ENCODE data around the gene TSPAN18. TPM values are rescaled to one million over a fixed set of nuclear protein-coding genes. Genes with fewer than 3 reads are reported as not detected.

TSPAN18 gene
- total and polyA plus RNA-seq, 2 donors: 32.2 to 36.9 TPM

DNA sequence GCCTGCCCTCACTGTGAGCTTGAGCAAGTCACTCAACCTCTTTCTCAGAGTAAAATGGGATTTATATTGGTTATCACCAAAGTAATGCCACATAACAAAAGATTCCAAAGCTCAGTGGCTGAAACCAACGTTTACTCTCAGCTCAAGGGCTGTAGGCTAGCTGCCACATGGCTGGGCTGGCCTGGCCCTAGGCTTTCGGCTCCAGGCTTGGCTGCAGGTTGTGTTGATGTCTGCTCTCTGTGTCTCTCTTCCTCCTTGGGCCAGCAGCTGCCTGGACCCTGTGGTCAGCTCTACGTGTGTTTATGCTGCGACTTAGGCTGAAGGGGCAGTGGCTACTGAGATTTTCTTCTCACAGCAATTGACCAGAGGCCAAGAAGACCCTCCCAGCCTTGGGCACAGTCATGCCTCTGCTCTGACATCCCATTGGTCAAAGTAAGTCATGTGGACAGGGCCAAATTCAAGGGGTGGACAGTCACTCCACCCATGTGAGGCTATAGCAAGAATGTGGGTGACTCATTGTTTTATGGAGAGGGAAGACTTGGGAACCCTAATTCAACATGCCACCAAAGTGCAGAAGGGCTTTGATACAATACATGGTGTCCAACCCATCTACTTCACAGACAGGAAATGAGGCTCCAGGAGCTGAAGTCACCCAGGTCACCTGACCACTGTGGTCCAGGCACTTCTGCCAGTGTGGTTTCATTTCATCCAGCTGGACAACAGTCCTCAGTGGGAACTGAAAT is 90.6 kb downstream of the TSPAN18 start:
- Histone ChIP-seq H3K4me1 (ENCODE audit: insufficient read depth) (no peaks in the 10 kb centered on the region), H3K27ac (ENCODE audit: low read depth) (no peak overlapping the region)

DNA sequence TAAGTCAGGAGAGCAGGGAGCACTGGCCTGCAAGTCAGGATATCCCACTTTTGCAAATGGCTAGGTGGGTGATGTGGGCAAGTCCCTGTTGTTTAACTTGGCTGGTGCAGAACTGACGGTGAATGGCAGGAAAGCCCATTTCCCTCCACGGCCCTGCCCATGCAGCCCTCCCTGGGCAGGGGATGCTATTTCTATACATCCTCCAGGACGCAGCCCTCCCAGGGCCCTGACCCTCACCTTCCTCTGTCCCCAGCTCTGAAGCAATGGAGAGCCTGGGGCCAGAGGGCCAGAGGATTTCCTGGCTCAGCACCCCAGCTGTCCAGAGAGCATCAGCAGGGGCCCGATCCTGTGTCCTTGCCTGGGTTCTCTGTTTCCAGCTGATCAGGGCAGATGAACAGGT is 91.3 kb downstream of the TSPAN18 start:
- Histone ChIP-seq H3K27ac (ENCODE audit: low read depth) (no peak overlapping the region), H3K4me1 (ENCODE audit: insufficient read depth) (no peaks in the 10 kb centered on the region), H3K4me3 (ENCODE audit: low read depth, low read length) (no peak overlapping the region), H3K36me3 (ENCODE audit: insufficient read depth) (no peaks in the 10 kb centered on the region)
- 80% methylated on average over 4 of the region's 4 CpGs for WGBS
- DNase-seq (ENCODE audit: extremely low spot score): no peak

More for the DNA sequence above, 90.6 kb downstream of the TSPAN18 start:
- H3K4me3 ChIP-seq (ENCODE audit: low read depth, low read length): no peak overlapping the region
- WGBS: 63% methylated on average over 4 of the region's 4 CpGs
- no peaks in the 10 kb centered on the region for H3K36me3 ChIP-seq (ENCODE audit: insufficient read depth)
- no peak for DNase-seq (ENCODE audit: extremely low spot score)

- 83% methylated on average over 8 of the region's 8 CpGs for WGBS
- no peak overlapping the region for H3K4me3 ChIP-seq (ENCODE audit: low read depth, low read length)
- no peak for DNase-seq (ENCODE audit: extremely low spot score)
- no peak overlapping the region for H3K27ac ChIP-seq (ENCODE audit: low read depth)
- H3K36me3 ChIP-seq (ENCODE audit: insufficient read depth): no peaks in the 10 kb centered on the region
- no peaks in the 10 kb centered on the region for H3K4me1 ChIP-seq (ENCODE audit: insufficient read depth)
These were observed 92.6 kb downstream of the TSPAN18 start for GRCh38 chr11:44819346-44819745.

DNA sequence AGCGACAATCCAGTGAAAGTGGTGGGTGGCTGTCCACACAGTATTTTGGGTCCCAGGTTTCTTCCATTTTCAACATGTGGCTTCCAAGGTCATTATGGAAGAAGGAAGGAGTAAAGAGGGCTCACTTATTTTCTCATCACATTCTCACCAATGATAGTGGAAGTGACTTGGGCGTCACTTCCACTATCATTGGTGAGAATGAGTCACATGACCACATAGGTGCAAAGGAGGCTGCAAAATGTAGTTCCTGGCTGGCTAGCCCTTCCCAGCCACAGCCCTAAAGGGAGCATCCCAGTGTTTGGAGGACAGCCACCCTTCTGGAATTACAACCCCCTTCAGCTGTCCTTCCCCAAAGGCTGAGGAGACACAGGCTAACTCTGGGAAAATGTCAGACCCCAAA is 95.6 kb downstream of the TSPAN18 start:
- DNase-seq (ENCODE audit: extremely low spot score): no peak
- no peak overlapping the region for H3K27ac ChIP-seq (ENCODE audit: low read depth)
- H3K4me1 ChIP-seq (ENCODE audit: insufficient read depth): no peaks in the 10 kb centered on the region
- H3K4me3 ChIP-seq (ENCODE audit: low read depth, low read length): no peak overlapping the region
- no peaks in the 10 kb centered on the region for H3K36me3 ChIP-seq (ENCODE audit: insufficient read depth)
- WGBS: 72% methylated on average over 2 of the region's 2 CpGs

- Histone ChIP-seq H3K27ac (ENCODE audit: low read depth) (no peak overlapping the region), H3K36me3 (ENCODE audit: insufficient read depth) (no peaks in the 10 kb centered on the region), H3K4me1 (ENCODE audit: insufficient read depth) (no peaks in the 10 kb centered on the region), H3K4me3 (ENCODE audit: low read depth, low read length) (no peak overlapping the region)
- 86% methylated on average over 9 of the region's 9 CpGs for WGBS
- no peak for DNase-seq (ENCODE audit: extremely low spot score)
These were observed 96.2 kb downstream of the TSPAN18 start for GRCh38 chr11:44823006-44823405.

GRCh38 chr11:44823868-44824267 is 97.1 kb downstream of the TSPAN18 start:
- no peak overlapping the region for H3K4me3 ChIP-seq (ENCODE audit: low read depth, low read length)
- H3K4me1 ChIP-seq (ENCODE audit: insufficient read depth): no peaks in the 10 kb centered on the region
- 76% methylated on average over 9 of the region's 9 CpGs for WGBS
- H3K27ac ChIP-seq (ENCODE audit: low read depth): no peak overlapping the region
- H3K36me3 ChIP-seq (ENCODE audit: insufficient read depth): no peaks in the 10 kb centered on the region
- DNase-seq (ENCODE audit: extremely low spot score): no peak

- no peaks in the 10 kb centered on the region for H3K4me1 ChIP-seq (ENCODE audit: insufficient read depth)
- H3K36me3 ChIP-seq (ENCODE audit: insufficient read depth): no peaks in the 10 kb centered on the region
- no peak overlapping the region for H3K4me3 ChIP-seq (ENCODE audit: low read depth, low read length)
- no peak for DNase-seq (ENCODE audit: extremely low spot score)
- no peak overlapping the region for H3K27ac ChIP-seq (ENCODE audit: low read depth)
- WGBS: 57% methylated on average over 5 of the region's 5 CpGs
These were observed 97.5 kb downstream of the TSPAN18 start for GRCh38 chr11:44824300-44824704.

DNA sequence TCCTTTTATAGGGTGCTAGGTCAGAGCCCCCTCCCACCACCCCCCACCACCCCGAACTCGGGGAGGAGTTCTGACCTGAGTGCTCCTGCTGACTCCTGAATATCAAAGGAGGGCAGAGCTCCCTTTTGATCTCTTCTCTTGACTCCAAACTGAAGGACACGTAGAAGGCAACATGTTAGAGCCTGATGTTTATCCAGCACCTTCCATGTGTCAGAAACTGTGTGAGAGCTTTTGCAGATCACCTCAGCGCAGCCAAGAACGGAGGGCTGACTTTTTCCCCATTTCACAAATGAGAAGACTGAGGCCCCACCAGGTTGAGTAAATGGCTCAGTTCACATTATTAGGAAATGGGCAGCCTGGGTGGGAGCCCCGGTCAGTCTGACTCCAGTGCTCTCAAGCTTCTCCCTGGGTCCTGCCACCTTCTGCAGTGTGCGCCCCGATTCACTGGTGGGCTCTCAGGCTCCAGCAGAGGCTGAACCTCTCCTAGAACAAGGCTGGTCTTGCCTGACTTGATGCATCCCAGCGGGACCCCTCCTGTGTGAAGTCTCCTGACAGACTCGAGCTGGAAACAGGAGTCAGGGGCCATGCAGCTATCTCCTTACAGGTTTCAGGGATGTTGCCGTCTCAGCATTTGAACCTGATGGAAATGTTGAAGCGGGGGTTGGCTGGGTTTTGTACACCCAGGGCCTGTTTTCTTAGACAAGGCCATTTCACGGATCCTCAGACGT is 98.5 kb downstream of the TSPAN18 start:
- Histone ChIP-seq H3K36me3 (ENCODE audit: insufficient read depth) (no peaks in the 10 kb centered on the region), H3K4me3 (ENCODE audit: low read depth, low read length) (no peak overlapping the region), H3K27ac (ENCODE audit: low read depth) (no peak overlapping the region), H3K4me1 (ENCODE audit: insufficient read depth) (no peaks in the 10 kb centered on the region)
- DNase-seq (ENCODE audit: extremely low spot score): no peak
- WGBS: 77% methylated on average over 14 of the region's 14 CpGs

- WGBS: 83% methylated on average over 7 of the region's 7 CpGs
These were observed 100.3 kb downstream of the TSPAN18 start for GRCh38 chr11:44826922-44827643.

GRCh38 chr11:44828296-44828695 is 101.5 kb downstream of the TSPAN18 start:
- DNase-seq (ENCODE audit: extremely low spot score): no peak
- no peaks in the 10 kb centered on the region for H3K36me3 ChIP-seq (ENCODE audit: insufficient read depth)
- no peaks in the 10 kb centered on the region for H3K4me1 ChIP-seq (ENCODE audit: insufficient read depth)
- WGBS: 97% methylated on average over 5 of the region's 5 CpGs
- no peak overlapping the region for H3K4me3 ChIP-seq (ENCODE audit: low read depth, low read length)
- no peak overlapping the region for H3K27ac ChIP-seq (ENCODE audit: low read depth)

More at GRCh38 chr11:44826922-44827643, 100.3 kb downstream of the TSPAN18 start:
- no peak for DNase-seq (ENCODE audit: extremely low spot score)
- H3K36me3 ChIP-seq (ENCODE audit: insufficient read depth): no peaks in the 10 kb centered on the region
- H3K27ac ChIP-seq (ENCODE audit: low read depth): no peak overlapping the region
- H3K4me3 ChIP-seq (ENCODE audit: low read depth, low read length): no peak overlapping the region
- no peaks in the 10 kb centered on the region for H3K4me1 ChIP-seq (ENCODE audit: insufficient read depth)

- Histone ChIP-seq H3K4me3 (ENCODE audit: low read depth, low read length) (no peak overlapping the region), H3K27ac (ENCODE audit: low read depth) (no peak overlapping the region), H3K36me3 (ENCODE audit: insufficient read depth) (no peaks in the 10 kb centered on the region), H3K4me1 (ENCODE audit: insufficient read depth) (no peaks in the 10 kb centered on the region)
- WGBS: 93% methylated on average over 2 of the region's 2 CpGs
- DNase-seq (ENCODE audit: extremely low spot score): no peak
These were observed 103.1 kb downstream of the TSPAN18 start for GRCh38 chr11:44829838-44830237.

DNA sequence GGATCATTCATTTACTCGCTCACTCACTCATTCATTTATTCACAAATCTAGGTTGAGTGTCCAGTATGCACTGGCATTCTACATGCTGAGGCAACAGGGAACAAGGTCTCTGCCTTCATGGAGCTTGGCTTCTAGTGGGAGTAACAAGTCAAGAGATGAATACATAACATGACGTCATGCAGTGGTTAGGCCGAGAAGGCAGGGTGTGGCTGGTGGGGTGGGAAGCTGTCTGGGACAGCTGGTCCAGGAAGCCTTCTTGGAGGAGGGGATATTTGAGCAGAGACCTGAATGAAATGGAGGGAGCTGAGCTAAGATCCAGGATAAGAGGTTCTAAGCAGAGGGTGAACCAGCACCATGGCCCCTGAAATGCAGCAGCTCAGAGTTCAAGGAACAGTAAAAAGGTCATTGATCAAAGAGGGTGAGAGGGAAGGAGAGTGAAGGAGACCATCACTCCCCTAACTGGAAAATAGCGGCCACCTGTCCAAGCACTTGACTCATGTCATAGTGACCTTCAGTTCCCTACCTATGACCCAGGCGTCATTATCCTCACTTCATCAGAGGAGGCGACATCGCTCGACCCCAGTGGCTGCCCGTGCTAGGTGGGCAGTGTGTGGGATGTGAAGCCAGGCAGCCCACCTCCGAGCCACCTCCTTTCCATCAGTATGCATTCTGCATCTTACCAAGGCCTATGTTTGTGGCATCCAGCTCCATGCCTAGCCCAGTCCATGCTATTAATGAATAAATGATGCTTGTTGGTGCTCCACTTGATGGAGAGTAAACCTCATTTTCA is 105.0 kb downstream of the TSPAN18 start:
- no peaks in the 10 kb centered on the region for H3K36me3 ChIP-seq (ENCODE audit: insufficient read depth)
- WGBS: 92% methylated on average over 10 of the region's 10 CpGs
- no peak overlapping the region for H3K4me3 ChIP-seq (ENCODE audit: low read depth, low read length)
- no peak for DNase-seq (ENCODE audit: extremely low spot score)
- no peak overlapping the region for H3K27ac ChIP-seq (ENCODE audit: low read depth)
- no peaks in the 10 kb centered on the region for H3K4me1 ChIP-seq (ENCODE audit: insufficient read depth)

- no peaks in the 10 kb centered on the region for H3K4me1 ChIP-seq (ENCODE audit: insufficient read depth)
- no peak for DNase-seq (ENCODE audit: extremely low spot score)
- H3K27ac ChIP-seq (ENCODE audit: low read depth): no peak overlapping the region
- no peak overlapping the region for H3K4me3 ChIP-seq (ENCODE audit: low read depth, low read length)
- no peaks in the 10 kb centered on the region for H3K36me3 ChIP-seq (ENCODE audit: insufficient read depth)
- WGBS: 85% methylated on average over 10 of the region's 10 CpGs
These were observed 105.7 kb downstream of the TSPAN18 start for GRCh38 chr11:44832452-44832851.
